A172 (cell line): Measurements from ENCODE around the gene AK5. TPM values are rescaled to one million over a fixed set of nuclear protein-coding genes. Genes with fewer than 3 reads are reported as not detected.
A peak's percentile ranks its signal among the peaks of the same experiment; 100 is the strongest.

Experiments used
- DNase-seq: peaks from one replicate; pipeline ENCODE4 v3.0.0-alpha.2; 2015; ENCODE audit warnings: low spot score
- total RNA-seq: library from RNA; depleted of rRNA; stranded (reverse); fragments of >200 nt; shearing (Covaris generic); gene quantifications from 2 replicates; pipeline ENCODE4 v1.2.3, GENCODE V29; 2014

Gene AK5
- total RNA-seq, 1 experiment from 2014 or later: 2.0 TPM

DNA sequence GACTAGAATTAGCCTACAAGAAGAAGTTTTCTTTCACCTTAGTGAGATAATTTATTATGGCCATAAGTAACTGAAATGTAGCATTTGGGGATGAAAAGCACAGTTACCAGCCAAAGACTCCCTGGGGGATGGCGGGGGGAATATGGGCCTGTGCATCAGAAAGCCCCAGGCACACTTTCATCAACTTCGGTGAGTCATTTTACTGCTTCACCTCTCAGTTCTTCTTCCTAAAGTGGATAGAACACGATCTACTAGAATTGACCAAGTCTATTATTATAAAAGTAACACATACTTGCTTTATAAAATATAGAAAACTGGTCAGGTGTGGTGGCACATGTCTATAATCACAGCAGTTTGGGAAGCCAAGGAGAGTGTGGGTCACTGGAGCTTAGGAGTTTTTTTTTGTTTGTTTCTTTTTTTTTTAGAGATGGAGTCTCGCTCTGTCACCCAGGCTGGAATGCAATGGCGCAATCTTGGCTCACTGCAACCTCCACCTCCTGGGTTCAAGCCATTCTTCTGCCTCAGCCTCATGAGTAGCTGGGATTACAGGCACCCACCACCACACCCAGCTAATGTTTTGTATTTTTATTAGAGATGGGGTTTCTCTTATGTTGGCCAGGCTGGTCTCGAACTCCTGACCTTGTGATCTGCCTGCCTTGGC, 258.8 kb downstream of the AK5 start:
- peak; percentile 66 for DNase-seq

DNA sequence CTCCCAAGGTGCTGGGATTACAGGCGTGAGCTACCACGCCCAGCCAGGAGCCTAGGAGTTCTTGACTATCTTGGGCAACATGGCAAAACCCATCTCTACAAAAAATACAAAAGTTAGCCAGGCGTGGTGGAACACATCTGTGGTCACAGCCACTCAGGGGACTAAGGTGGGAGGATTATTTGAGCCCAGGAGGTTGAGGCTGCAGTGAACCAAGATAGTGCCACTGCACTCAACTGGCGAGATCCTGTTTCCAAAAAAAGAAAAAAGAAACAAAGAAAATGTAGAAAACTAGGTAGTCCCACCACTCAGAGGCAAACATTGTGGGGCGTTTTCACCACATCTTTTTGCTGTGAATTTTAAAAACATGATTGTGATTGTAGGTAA, 259.3 kb downstream of the AK5 start:
- no peak for DNase-seq

DNA sequence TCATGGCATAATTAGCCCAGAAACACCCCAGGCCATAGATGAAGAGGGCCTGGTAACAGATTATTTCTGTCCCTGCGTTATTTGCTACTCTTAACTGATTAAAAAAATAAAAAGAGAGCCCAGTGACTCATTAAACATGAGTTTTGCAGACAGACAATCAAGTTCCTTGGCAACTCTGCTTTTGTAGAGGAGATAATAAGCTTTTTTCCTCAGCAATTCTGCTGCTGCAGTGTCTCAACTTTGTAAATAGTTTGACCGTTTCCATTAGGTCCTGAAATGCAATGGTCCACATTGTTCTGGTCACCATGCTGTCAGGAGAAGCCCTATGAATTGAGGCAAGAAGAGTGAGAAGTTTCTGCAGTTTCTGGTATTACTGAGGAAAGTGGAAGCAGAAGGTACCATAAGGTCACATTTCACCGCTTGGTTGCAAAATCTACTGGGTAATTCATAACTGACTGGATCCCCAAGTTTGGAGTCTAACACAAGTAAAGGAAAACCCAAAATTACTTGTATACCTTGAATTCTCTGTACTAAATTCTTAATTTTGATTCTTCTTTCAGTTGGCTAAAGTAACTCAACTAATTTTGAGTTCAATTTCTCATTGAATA, 261.1 kb downstream of the AK5 start:
- DNase-seq: no peak

DNA sequence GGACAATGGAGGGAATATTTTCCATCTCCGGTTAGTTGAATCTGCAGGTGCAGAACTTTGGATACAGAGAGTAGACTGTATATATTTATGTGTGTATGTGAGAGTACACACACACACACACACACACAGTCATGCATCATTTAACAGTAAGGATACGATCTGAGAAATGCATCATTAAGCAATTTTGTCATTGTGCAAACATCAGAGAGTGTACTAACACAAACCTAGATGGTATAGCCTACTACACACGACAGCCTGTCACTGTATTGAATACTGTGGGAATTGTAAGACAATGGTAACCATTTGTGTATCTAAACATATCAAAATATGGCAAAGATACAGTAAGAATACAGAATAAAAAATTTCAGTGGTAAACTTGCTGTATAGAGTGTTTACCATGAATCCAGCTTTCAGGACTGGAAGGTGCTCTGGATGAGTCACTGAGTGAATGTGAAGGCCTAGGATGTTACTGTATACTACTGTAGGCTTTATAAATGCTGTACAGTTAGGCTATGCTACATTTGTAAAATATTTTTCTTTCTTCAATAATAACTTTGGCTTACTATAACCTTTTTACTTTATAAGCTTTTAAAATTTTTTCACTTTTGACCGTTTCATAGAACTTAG, 262.1 kb downstream of the AK5 start:
- no peak for DNase-seq

DNA sequence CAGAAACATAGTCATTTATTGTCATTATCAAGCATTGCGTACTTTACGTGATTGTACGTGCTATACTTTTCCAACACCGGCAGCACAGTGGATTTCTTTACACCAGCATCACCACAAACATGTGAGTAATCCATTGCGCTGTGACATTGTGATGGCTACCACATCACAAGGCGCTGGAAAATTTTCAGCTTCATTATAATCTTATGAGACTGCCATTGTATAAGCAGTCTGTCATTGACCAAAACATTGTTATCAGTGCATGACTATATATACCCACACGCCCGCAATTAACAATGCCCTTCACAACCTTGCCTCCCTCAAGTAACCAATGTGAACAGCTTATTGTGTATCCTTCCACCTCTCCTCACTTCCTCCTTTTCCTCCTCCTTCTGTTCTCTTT, 263.0 kb downstream of the AK5 start:
- DNase-seq: no peak

DNA sequence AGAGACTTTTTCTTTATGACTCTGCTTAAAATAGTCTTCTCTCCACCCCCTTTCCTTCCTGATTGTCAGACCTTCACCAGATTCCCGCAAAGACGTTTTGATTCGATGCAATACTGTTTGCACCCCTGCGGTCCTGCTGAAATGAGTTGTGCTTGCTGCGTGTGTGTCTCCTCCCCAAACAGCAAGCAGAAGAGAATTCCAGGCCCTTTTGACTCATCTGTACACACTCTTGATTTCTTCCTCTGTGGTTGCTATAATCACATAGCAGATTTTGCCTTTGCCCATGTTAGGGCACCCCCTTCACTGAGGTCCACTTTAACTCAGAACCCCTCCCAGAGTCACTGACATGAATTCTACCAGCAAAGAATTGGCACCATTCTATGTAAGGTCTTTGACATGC, 264.2 kb downstream of the AK5 start:
- no peak for DNase-seq

DNA sequence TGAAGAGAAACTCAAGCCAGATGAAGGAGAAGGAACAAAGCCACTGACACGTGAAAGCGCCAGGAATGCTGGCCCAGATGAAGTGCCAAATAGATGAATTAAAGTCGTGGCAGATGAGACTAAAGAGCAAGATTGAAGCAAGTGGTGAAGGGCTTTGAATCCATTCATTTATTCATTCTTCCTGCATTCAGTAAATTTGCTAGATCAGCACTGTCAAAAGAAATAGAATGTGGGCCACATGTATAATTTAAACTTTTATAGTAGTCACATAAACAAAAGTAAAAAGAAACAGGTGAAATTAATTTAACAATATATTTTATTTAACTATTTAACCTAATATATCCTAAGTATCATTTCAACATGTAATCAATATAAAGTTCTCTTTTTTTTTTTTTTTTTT, 265.1 kb downstream of the AK5 start:
- no peak for DNase-seq

DNA sequence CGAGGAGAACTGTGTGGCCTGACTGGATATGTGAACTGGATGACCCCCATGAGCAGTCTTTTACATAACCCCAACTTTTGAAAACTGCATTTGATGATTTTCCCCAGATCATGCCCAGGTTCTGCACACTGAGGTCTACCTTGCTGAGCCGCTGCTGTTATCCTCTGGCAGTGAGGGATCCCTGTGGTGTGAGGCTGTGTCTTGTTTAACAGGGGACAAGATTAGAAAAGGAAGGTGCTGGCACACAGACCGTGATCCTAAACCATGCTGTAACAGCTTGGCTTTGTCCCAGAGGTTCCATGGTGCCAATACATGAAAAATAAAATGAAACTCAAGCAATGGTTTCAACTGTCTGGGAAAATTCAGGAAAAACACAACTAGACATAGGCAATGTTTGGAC, 266.5 kb downstream of the AK5 start:
- no peak for DNase-seq

DNA sequence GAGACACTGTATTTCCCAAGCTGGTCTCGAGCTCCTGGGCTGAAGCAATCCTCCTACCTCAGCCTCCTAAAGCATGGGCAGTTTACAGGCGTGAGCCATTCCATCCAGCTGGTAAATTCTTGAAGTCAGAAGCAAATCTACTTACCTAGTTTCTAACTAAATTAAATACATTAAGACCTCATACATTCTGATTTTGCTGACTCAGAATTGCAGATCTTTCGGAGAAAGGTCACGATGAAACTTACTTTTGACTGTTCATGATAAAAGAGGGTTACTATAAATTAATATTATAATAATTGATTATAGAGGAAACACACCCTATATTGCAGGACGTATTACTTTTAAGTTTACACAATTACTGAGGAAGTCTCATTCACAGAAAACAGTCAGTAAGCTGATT, 268.3 kb downstream of the AK5 start:
- DNase-seq: no peak

DNA sequence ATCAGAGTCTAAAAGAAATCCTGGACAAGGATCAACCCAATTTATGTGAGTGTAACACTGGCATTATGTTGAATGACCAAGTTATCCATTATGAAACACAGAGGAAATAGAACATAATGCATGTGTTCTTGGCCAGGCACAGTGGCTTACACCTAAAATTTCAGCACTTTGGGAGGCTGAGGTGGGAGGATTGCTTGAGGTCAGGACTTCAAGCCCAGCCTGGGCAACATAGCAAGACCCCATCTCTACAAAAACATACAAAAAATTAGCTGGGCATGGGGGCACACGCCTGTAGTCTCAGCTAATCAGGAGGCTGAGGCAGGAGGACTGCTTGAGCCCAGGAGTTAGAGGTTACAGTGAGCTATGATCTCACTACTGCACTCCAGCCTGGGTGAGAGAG, 270.8 kb downstream of the AK5 start:
- DNase-seq: no peak

DNA sequence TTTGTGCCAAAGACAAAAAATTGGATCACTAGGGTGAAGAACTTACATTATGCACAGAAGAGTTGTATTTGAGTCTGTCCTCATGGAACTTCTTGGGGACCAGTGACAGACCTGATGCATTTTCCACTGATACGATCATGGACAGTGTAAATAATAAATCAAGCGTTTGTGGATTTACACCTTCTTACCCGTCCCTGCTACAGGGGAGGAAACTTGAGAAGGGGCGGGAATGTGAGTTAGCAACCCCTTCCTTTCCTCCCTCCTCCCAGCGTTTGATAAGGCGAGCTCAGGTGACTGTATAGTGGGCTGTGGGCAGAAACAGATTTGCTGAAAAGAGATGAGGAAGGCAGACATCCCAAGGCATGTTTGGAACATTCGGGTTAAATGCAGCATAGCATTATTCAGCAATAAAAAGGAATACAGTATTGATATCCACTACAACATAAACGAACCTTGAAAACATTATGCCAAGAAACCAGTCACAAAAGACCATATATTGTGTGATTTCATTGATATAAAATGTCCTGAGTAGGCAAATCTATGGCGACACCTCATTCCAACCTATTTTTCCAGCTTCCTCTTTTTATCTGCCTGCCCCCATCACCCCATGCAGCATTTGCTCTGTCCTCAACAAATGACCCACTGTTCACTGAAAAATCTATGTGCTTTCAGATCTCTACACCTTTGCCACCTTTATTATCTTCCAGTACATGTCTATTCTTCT, 271.9 kb downstream of the AK5 start:
- no peak for DNase-seq

DNA sequence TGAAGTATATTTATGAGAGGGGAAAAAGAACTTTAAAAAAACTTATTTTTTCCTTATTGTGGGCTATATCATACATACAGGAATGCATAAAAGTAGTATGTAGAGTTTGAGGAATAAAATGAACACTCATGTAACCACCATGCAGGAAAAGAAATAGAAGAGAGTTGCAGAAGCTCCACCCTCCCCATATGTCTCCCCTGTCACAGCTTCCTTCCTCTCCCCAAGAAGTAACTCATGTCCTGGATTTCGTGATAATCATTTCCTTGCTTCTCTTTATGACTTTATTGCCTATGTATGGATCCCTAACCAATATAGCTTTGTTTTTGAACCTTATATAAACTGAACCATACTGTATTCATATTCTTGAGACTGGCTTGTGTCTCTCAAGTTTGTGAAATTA, 274.2 kb downstream of the AK5 start:
- DNase-seq: no peak

DNA sequence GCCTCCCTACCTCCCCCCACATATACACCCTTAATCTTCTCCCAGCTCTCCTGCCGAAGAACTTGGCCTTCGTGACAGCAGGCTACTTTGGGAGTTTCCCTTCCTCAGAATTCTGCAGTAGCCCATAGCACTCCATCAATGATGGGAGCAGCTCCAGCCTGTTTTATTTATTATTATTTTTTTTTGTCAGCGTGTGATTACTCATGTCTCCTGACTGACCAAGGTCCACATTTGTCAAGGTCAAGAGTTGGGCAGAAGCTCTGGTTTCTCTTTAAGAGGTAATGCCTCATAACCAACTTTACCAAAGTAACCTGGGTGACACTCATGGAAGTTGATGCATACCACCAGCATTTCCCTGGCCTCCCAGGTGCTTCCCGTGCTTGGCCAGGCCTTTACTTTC, 275.2 kb downstream of the AK5 start:
- DNase-seq: peak; percentile 31

DNA sequence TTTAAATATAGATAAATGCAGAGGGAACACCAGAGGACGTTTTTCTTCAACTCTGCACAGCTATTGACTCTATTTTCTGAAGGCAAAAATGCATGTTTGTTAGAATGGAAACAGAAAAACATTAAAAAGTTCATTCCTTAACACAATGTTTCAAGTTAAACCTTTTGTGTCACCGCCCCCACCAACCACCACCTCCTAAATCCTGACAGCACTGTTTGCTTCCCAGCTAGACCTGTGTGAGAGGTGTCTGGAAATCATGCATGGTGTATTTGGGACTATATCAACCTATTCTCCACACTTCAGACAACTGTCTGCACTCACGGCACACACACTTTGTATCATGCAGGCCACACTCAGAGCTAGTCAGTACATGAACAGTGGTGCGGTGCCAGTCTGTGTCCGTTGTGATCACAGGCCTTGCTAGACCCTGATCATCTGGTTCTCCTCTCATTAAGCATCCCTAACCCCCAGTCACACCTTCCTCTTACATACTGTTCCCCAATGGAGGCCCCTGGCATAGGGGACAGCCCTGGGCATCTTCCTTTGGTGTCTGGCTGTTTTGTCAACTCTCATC, 276.9 kb downstream of the AK5 start:
- DNase-seq: no peak

DNA sequence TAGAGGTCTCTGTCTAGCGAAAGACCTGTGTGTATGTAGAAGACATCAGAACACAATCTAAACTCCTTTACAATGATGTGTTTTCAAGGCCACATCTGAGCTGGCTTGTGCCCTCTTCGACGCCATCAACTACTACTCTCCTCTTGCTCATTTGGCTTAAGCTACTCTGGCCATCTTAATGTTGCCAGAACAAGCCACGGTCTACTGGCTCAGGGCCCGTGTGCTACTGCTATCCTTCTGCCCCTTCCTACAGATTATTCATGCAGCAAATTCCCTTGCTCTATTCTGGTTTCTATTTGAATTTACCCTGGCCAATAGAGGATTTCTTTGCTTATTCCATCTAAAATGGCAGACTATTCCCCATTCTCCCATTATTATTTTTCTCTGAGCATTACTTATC, 278.9 kb downstream of the AK5 start:
- DNase-seq: no peak

DNA sequence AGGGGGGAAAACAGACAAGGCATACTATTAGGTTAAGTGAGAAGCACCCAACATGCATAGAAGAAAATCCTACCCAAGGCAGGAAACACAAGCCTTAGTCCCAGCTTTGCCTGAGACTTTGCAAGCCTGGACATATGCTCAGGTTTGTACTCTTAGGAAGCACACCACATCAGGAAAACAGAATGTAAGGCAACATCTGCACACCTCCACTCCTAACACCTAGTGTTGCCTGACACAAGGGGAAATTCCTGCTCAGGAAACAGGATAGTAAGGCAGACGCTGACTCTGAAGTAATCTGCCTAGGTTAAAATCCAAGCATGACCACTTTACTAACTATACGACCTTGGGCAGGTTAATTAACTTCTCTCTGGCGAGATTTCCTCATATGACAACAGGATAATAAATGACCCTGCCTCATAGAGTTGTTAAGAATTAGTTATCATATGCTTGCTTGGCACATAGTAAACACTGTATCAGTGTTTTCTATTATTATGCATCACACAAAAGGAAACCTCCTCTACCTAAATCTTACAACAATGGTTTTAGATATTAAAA, 280.9 kb downstream of the AK5 start:
- DNase-seq: no peak

DNA sequence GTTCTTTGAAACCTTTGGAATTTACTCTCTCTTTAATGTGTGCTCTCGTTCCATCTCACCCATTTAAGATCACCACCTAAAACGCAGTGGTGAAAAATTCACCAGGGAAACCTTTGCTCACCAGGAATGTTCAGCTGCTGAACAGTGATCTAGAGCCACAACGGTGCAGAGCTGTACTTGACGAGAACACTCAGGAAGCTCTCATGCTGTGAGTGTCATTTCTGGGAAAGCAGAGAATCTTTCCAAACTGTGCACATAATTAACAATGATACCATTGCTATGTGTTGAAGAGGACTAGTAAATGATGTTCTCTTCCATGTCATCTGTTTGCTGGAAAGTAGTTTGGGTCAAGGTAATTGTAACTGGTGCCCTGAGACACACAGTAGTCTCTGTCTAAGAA, 283.5 kb downstream of the AK5 start:
- no peak for DNase-seq

DNA sequence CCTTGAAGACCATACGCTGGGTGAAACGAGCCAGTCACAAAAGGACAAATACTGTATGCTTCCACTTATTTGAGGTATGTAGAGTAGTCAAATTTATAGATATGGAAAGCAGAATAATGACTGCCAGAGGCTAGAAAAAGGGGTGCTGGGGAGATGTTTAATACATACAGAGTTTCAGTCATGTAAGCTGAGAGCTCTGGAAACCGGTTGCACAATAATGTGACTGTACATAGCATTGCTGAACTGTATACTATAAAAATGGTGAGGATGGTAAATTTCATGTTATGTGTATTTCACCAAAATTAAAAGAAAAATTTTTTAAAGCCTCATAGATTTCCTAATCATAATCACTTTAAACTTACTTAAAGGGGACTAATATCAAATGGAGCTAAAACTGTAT, 289.8 kb downstream of the AK5 start:
- no peak for DNase-seq

DNA sequence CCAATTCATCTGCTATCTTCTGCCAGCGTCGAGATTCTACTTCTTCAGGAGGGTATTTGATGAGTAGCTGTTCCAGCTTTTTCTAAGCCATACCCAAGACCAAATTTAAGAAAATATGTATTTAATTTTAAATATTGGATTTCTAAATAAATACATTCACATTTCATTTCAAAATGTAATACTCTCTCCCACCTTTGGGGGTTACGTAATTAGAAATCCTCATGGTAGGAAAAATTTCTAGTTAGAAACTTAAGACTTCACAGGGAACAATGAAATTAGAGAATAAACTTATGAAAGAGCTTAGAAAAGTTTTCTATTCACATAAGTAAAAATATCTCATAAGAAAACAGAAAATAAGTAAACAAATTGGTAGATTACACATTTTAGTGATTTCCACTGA, 297.7 kb downstream of the AK5 start:
- DNase-seq: no peak

DNA sequence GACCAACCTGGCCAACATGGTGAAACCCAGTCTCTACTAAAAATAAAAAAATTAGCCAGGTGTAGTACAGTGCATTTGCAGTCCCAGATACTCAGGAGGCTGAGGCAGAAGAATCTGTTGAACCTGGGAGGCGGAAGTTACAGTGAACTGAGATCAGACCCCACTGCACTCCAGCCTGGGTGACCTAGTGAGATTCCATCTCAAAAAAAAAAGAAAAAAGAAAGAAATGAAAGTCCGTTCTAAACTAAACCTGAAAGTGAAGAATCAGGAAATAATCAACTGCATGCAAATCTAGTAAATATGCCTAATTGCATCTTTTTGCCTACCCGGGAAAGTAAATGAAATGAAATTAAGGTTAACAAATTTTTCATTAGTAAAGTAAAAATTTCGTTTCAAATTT, 301.1 kb downstream of the AK5 start:
- DNase-seq: no peak

DNA sequence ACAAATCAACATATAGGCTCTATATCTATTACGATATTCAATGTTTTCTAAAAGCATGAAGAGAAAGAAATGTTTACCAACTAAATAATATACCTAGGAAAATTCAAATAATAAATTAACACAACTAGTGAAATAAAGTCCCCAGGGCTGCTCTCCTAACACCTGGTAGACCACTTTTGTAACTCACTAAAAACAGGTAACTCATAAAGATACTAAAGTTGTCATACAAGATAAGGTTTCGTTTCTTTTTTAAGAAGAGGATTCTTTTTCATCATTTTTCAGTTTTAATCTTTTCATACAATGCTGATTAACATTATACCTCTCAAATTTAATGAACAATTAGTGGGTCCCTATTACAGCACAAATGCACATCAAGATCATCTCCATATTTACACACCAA, 301.7 kb downstream of the AK5 start:
- DNase-seq: no peak

DNA sequence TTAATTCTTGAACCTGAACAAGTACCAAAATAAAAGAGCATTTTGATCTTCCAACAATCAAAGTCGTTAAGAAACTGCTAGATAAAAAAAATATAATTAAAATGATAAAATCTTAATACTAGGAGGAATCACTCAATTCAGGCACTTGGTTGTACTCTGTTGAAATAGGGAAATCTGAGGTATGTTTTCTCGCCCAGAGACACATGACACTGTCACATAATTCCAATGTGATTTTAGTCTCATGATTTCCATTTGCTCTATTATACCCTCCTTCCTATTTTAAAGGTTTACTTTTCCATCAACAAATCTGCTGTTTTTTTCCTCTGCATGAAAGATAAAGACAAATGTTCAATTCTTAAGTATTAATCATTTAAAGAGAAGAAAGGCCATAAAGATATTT, 303.1 kb downstream of the AK5 start:
- no peak for DNase-seq
